Effector CD8-positive, alpha-beta T cell (primary cell): ENCODE data around the gene MTFMT.
A peak's percentile ranks its signal among the peaks of the same experiment; 100 is the strongest.
"Not testable (repeated sequence)": the region's sequence is repeated elsewhere in the genome, so short reads cannot be mapped to it uniquely, and the experiment has no call there.

Experiments
- DNase-seq: peaks from one replicate; lab custom pipeline; 2025; lab: John Stamatoyannopoulos, UW
- total RNA-seq, 4 experiments: gene quantifications; one replicate each; lab custom pipeline; 2026; lab: John Stamatoyannopoulos, UW

Gene MTFMT
- total RNA-seq: 14.4 to 23.1 (median 17.6) reads per million in 4 experiments

DNA sequence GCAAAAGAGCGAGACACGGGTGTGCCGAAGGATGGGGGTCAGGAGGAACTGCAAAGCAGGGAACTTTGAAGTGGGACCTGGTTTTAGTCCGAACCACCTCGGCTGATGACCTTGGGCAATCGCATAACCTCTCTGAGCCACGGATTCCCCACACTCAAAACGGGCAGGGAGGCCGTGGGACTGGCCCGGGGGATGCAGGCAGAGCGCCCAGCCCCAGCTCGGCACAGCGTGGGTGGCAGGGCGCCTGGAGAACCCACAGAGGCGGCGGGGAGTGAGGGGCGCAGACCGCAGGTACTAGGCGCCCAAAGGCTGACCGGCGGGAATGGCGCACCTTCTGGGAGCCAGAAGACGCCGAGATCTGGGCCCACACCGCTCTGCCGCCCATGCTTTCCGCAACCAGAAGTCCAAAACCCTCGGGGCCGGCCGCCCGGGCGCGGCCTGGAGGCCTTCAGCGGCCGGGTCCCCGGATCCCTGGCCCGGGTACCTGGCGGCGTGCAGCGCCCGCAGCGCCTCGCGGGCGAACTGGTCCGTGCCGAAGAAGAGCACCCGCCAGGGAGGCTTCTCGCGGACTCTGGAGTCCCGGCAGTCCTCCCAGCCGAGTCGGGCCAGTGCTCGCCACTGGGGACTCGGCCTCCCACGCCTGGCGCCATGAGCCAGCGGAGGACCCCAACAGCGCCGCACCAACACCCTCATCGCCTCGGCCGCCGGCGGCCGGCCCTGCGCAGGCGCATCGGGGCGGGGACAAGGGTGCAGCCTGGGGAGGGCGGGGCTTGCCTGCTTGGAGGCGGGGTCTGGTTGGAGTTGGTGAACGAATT is at the start of gene MTFMT:
Gene MTFMT (minus strand): TSS at position 719 of the 815 bp plus-strand sequence. CDS start 26 bp downstream, at position 693.
- DNase-seq: peak; percentile 90

DNA sequence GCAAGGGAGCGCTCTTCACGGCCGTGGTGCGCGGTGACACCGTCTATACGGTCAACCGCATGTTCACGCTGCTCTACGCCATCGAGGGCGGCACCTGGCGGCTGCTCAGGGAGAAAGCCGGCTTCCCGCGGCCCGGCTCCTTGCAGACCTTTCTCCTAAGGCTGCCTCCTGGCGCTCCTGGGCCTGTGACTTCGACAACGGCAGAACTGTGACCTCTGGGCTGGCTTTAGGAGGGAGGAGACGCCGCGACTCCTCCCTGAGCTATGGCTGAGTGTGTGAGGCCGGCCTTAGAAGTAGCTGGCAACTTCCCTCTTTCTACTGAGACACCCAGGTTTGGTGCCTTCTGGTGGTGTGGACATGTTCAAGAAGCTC is 48.5 kb upstream of the MTFMT start:
- DNase-seq: peak; percentile 16

DNA sequence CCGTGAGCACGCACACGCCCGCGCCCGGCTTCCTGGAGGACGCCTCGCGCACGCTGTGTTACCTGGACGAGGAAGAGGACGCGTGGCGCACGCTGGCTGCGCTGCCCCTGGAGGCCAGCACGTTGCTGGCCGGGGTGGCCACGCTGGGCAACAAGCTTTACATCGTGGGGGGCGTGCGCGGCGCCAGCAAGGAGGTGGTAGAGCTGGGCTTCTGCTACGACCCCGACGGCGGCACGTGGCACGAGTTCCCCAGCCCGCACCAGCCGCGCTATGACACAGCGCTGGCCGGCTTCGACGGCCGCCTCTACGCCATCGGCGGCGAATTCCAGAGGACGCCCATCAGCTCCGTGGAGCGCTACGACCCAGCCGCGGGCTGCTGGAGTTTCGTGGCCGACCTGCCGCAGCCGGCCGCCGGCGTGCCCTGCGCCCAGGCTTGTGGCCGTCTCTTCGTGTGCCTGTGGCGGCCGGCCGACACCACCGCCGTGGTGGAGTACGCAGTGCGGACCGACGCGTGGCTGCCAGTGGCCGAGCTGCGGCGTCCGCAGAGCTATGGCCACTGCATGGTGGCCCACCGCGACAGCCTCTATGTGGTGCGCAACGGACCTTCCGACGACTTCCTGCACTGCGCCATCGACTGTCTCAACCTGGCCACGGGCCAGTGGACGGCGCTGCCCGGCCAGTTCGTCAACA is 48.0 kb upstream of the MTFMT start:
- DNase-seq: no peak

DNA sequence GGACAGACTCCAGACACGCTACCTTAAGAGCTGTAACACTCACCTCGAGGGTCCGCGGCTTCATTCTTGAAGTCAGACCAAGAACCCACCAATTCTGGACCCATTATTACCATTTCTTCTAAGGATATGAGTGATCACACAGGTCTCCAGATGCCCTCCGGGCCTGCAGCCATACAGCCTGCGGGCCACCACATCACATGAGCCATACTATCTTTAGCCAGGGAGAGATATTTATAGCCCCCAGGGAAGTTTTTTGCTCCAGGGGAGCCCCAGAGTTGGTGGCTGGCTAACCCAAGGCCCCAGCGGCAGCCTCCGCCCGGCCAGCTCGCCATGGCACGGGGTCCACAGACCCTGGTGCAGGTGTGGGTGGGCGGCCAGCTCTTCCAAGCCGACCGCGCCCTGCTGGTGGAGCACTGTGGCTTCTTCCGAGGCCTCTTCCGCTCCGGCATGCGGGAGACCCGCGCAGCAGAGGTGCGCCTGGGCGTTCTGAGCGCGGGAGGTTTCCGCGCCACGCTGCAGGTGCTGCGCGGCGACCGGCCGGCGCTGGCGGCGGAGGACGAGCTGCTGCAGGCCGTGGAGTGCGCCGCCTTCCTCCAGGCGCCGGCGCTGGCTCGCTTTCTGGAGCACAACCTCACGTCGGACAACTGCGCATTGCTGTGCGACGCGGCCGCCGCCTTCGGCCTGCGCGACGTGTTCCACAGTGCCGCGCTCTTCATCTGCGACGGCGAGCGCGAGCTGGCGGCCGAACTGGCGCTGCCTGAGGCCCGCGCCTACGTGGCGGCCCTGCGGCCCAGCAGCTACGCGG is 47.2 kb upstream of the MTFMT start, which contains the start of gene KBTBD13:
Gene KBTBD13 (plus strand): TSS at position 261 of the 805 bp plus-strand sequence. CDS start 70 bp downstream, at position 331.
- no peak for DNase-seq

DNA sequence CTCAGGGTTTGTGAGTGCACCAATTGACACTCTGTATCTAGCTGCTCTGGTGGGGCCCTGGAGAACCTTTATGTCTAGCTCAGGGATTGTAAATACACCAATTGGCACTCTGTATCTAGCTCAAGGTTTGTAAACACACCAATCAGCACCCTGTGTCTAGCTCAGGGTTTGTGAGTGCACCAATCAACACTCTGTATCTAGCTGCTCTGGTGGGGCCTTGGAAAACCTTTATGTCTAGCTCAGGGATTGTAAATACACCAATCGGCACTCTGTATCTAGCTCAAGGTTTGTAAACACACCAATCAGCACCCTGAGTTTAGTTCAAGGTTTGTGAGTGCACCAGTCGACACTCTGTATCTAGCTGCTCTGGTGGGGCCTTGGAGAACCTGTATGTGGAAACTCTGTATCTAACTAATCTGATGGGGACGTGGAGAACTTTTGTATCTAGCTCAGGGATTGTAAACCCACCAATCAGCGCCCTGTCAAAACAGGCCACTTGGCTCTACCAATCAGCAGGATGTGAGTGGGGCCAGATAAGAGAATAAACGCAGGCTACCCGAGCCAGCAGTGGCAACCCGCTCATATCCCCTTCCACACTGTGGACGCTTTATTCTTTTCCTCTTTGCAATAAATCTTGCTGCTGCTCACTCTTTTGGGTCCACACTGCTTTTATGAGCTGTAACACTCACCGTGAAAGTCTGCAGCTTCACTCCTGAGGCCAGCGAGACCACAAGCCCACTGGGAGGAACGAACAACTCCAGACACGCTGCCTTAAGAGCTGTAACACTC is 46.4 kb upstream of the MTFMT start:
- not testable (repeated sequence) for DNase-seq

DNA sequence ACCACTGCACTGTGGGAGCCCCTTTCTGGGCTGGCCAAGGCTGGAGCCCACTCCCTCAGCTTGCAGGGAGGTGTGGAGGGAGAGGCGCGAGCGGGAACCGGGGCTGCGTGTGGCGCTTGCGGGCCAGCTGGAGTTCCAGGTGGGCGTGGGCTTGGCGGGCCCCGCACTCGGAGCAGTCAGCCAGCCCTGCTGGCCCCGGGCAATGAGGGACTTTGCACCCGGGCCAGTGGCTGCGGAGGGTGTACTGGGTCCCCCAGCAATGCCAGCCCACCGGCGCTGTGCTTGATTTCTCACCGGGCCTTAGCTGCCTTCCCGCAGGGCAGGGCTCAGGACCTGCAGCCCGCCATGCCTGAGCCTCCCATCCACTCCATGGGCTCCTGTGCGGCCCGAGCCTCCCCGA is 45.5 kb upstream of the MTFMT start:
- DNase-seq: not testable (repeated sequence)

DNA sequence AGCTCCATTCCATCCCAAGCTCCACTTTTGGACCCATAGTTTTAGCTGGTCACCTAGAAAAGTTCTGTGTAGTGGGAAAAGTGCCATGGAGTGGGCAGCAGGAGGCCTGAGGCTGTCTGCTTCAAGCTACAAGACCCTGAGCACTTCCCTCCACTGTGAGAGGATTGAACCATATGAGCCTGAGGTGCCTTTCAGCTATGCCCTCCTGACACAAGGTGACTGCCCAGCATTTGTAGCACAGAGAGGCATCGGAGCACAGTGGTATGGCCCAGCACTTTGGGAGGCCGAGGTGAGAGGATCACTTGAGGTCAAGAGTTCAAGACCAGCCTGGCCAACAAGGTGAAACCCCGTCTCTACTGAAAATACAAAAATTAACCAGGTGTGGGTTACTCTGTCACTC is 43.2 kb upstream of the MTFMT start:
- DNase-seq: no peak

DNA sequence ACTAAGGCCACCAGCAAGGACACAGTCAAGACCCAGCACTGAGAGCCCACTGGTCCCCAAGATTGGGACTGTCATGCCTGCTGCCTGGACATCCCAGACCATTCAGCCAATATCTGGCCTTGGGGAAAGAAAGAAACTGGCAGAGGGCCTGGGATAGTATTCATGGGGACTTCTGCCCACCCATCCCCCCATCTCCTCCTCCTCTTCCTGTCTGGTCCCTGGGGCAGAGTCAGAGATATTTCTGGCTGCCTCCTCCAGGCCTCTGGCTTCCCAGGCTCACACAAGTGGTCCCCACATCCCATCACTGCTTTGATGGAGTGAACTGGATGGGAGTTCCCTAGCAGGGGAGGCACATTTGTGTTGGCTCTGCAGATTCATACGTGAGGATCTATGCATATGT is 42.6 kb upstream of the MTFMT start:
- no peak for DNase-seq

DNA sequence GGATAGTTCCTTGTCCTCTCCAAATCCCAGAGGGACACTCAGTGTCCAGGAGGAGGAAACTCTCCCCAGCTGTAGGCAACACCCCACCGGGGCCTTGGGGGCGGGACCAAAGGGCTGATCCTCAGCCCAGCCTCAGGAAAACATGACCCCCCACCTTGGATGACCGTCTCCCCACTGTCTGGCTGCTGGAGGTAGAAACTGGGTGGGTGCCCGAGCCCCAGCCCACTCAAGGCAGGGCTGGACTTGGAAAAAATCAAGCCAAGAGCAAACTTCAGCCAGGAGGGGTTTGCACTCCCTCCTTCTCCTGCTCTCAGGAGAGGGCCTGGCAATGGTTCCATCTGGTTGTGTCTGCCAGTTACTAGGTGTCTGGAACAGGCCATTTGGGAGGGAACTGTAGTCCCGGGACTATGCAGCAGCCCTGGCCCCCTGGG is 42.0 kb upstream of the MTFMT start:
- DNase-seq: no peak

DNA sequence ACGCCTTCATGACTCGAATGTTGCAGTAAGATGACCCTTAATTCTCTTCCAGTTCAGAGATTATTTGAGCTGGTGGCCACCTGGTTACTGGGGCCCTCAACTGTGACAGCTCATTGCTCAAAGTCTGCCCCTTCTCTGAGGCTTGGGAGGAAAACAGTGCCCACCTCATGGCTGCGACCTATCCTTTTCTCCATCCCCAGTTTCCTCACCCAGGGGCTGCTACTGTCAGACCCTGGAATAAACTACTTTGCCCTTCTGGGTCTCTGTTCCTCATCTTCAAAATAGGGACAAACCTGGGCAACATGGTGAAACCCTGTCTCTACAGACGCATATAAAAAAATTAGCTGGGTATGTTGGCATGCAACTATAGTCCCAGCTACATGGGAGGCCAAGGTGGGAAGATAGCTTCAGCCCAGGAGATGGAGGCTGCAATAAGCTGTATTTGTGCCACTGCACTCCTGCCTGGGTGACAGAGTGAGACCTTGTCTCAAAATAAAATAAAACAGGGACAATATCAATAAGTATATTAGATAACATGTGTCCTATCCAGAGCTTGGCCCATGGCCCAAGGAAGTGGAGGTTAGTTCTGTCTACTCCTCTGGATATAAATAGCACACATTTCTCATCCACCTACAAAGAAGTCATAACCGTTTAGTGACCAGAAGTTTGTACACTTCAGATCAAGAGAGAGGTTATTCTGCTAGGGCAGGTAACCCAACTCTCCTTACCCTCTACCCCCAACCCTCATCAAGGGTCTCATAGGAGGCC is 40.5 kb upstream of the MTFMT start:
- DNase-seq: no peak

DNA sequence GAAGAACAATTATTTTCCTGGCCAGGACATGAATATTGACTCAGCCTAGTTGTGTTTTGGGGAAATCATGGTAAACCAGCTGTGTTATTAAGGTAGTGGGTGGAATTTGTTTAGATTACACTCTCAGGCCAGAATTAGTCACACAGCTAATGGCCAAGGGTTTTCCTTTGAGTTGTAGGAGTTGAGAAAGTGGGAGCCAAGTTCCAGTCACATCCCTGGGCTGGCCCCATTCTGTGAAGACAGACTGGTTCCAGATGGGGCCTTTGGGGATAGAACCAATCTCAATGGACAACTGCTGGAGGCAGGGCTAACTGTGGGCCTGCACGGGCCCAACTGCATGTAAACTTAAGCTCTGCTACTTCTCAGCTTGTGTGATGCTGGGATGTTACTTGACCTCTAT is 39.7 kb upstream of the MTFMT start:
- DNase-seq: no peak

DNA sequence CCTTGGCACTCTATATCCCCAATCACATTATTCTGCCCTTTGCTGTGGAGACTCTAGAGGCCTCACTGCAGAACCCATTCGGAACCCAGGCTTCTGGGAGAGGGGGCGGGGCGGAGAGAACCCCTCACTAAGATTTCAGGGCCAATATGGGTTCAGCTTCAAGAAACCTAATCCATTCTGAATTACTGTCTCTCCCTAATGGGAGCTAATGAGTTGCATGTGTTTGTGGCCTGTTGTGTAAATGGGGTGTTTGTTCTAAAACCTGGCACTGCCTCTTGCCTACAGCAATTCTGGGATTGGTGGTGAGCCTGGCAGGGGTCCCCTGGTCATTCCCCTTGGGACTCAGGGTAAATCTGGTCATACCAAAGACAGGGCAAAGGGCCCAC is 39.0 kb upstream of the MTFMT start:
- DNase-seq: no peak

DNA sequence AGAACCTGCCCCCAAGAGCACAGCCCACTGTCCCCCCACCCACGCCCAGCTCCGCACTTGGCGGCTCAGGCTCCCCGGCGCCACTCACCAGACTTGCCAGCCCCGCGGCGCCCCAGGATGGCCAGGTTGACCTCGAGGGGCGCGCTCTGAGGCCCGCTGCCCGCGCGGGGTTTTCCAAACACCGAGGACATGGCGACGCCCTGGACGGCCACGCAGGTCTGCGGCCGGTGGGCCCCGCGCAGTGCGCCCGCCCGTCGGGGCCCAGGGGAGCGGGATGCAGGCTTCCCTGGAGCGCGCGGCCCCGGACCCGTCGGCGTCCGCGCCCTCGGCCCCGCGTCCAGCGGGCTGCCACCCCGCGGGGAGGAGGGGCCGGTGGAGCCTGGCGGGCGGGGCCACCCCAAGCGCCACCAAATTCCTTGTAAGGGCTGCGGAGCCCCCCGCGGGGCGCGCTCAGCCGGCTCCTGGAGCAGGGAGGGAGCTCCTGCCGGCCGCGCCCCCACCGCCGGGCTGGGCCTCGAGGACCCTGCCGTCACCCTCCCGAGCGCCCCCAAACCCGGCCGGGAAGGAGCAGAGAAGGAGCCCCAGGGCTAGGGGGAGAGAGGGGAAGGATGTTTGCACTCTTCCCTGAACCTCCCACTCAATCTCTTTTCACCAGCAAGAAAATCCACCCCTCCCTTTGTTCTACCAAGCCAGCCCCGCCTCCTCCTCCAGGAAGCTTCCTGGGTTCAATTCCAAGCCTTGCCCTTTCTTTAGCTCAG is 38.4 kb upstream of the MTFMT start, which contains the start of gene RASL12:
Gene RASL12 (minus strand): TSS at position 347 of the 758 bp plus-strand sequence. CDS start 156 bp downstream, at position 191.
- no peak for DNase-seq

DNA sequence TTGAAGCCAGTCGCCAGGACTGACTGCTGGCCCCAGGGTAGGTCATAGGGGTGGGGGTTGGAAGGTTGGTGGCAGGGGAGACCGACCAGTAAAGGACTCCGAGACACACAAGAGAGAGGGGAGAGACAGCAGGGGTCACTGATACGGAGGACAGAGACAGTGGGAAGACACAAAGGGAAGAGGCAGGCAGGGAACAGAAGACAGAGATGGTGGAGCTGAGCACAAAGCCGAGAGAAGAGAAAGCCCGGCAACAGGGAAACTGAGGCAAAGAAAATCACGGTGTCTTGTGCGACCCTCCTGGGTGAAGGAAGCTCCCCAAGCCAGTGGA is 37.8 kb upstream of the MTFMT start:
- no peak for DNase-seq

DNA sequence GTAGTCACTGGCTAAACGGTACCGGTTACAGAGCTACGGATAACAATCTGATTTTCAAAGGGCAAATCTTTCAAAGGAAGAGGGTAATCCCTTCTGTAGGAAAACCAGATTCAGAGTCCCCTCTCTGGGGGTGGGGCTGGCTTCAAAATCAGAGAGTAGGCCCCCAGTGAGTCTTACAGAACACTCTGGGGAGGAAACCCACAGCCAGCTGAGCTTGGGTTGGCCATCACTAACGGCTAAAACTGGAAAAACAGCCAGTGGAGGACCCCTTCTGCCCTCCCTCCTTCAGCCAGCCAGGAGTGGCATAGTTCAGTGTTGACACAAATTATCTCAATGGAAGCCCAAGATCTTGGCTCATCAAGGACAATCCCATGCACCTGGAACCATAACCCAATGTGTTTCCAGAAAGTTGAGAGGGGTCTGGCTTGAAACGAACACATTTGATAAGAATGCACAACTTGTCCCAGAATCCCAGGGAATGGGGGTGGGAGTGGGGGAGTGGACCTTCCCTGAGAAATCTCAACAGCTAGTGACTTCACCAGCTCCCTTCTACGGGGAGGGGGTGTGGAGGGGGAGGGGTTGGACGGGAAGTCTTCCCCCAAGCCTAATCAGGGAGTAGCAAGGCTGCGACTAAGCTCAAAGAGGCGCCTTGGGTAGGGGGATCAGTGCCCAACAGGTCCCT is 37.3 kb upstream of the MTFMT start:
- DNase-seq: no peak

DNA sequence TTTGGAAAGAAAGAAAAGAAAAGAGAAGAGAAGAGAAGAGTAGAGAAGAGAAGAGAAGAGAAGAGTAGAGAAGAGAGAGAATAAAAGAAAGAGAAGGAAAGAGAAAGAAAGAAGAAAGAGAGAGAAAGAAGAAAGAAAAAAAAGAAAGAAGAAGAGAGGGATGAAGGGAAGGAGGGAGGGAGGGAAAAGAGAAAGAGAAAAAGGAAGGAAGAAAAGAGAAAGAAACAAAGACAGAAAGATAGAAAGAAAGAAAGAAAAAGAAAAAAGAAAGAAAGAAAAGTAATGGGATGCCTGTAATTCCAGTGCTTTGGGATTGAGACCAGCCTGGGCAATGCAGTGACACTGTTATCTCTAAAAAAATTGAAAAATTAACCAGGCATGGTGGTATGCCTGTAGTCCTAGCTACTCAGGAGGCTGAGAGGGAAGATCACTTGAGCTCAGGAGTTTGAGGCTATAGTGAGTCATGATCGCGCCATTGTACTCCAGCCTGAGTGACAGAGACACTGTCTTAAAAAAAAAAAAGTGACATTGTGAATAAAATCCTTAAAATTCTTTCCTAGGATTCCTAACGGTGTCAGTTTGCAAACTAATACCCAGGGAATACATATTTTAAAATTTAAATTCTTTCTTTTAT is 36.7 kb upstream of the MTFMT start:
- no peak for DNase-seq

DNA sequence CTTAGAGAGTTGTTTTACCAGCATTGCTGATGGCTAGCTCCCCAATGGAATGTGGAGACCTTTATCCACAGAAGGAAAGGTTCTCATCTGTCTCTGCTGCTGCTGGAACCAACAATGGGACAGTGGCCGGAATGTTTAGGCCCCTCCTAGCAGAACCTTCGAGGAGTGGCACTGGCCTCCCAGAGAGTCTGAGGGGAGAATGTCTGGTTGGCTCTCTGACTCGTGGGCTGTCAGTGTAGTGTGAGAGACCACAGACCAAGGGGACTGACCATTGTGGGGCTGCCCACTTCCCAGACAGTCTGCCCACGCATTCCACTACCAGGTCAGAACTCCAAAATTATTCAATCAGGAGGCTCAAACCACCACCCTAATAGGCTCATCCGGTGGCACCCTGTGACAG is 33.3 kb upstream of the MTFMT start:
- no peak for DNase-seq

DNA sequence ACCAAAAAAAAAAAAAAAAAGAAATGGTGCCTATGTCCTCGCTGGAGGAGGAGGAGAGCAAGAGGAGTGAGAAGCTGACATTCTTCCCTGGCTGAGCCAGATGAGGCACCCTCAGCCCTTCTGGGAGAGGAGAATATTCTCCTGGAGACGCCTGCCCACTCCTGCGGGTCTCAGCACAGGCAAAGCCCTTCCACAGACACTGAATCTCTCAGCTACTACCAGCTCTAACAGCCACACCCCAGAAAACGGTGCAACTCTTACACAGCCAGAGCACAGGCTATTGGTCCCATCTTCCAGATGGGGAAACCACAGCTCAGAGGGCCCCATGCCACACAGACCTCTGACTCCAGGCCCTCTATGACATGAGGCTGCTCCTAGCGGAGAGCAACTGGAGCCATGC is 32.6 kb upstream of the MTFMT start:
- DNase-seq: no peak
